Endothelial cell of umbilical vein (primary cell): Measurements from ENCODE around the gene SAMD4A.

Experiments used
- EZH2 ChIP-seq: IDR thresholded peaks from 2 replicates; pipeline ENCODE4 v1.6.1; 2012; ENCODE audit warnings: borderline replicate concordance, low read depth, mild to moderate bottlenecking, moderate library complexity, low read length, inconsistent platforms; ENCODE audit not compliant: severe bottlenecking
- FOS ChIP-seq: IDR thresholded peaks from 2 replicates; pipeline ENCODE4 v1.6.1; 2011; ENCODE audit warnings: mild to moderate bottlenecking, low read length, moderate library complexity, borderline replicate concordance; ENCODE audit not compliant: insufficient read depth
- GATA2 ChIP-seq: IDR thresholded peaks from 2 replicates; pipeline ENCODE4 v1.7.0; 2011; ENCODE audit warnings: low read depth, mild to moderate bottlenecking, moderate library complexity, mixed read lengths, low read length; ENCODE audit not compliant: insufficient read length, insufficient read depth
- JUN ChIP-seq: IDR thresholded peaks from 2 replicates; pipeline ENCODE4 v1.6.1; 2011; ENCODE audit warnings: borderline replicate concordance, low read depth; ENCODE audit not compliant: insufficient read length, insufficient read depth
- MYC ChIP-seq: IDR thresholded peaks from one replicate; pipeline ENCODE4 v1.6.1; 2011; ENCODE audit warnings: mild to moderate bottlenecking, low read depth, low read length
- POLR2A ChIP-seq: IDR thresholded peaks from 2 replicates; pipeline ENCODE4 v1.6.1; 2012; ENCODE audit warnings: low read depth, mild to moderate bottlenecking, control low read depth, low read length
- POLR2AphosphoS5 ChIP-seq: IDR thresholded peaks from 2 replicates; pipeline ENCODE4 v1.6.1; 2012; ENCODE audit warnings: low read depth, mild to moderate bottlenecking, control low read depth, low read length, moderate library complexity; ENCODE audit not compliant: insufficient read depth
- TF ChIP-seq, protein P1 (sequence below), 2 donors: IDR thresholded peaks; 1 replicate in 1 of 2; 2 replicates in 1 of 2; pipeline ENCODE4 v1.5.1; 2011; ENCODE audit warnings: low read length in 2 of 2, mild to moderate bottlenecking in 2 of 2, moderate library complexity in 2 of 2, control low read depth in 1 of 2, inconsistent platforms in 1 of 2, low read depth in 1 of 2; ENCODE audit not compliant: insufficient read depth in 1 of 2; ENCODE audit errors: extremely low read depth in 1 of 2
- TF ChIP-seq, protein P2 (sequence below): IDR thresholded peaks from 2 replicates; pipeline ENCODE4 v1.6.1; 2011; ENCODE audit not compliant: insufficient read depth, insufficient read length

DNA sequence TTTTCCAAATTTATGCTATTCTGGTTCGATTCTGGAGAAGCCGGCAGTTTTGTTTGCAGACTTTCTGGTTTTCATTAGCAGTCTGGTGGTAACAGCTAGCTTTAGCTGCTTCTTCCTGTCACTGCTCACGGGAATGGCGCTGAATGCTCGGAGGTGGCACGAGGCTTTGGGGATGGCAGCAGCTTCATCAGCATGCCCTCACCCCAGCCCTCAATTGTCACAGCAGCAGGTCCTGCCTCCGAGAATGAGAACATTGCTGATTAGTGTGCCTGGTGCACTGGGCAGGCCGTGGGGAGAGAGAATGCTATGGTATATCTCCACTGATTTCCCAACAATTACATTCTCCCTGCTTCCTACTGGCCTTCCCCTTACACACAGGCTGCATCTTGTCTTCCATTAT is 73.6 kb downstream of the SAMD4A start:
- TF ChIP-seq, protein P1, sequence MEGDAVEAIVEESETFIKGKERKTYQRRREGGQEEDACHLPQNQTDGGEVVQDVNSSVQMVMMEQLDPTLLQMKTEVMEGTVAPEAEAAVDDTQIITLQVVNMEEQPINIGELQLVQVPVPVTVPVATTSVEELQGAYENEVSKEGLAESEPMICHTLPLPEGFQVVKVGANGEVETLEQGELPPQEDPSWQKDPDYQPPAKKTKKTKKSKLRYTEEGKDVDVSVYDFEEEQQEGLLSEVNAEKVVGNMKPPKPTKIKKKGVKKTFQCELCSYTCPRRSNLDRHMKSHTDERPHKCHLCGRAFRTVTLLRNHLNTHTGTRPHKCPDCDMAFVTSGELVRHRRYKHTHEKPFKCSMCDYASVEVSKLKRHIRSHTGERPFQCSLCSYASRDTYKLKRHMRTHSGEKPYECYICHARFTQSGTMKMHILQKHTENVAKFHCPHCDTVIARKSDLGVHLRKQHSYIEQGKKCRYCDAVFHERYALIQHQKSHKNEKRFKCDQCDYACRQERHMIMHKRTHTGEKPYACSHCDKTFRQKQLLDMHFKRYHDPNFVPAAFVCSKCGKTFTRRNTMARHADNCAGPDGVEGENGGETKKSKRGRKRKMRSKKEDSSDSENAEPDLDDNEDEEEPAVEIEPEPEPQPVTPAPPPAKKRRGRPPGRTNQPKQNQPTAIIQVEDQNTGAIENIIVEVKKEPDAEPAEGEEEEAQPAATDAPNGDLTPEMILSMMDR (IDR thresholded peaks at IDR 0.05; ENCODE audit: extremely low read depth in 1 of 2, insufficient read depth in 1 of 2, low read depth in 1 of 2, low read length in 2 of 2) = no peak
- TF ChIP-seq EZH2 (no peak), POLR2A (no peak), MYC (no peak), POLR2AphosphoS5 (no peak), GATA2 (no peak), JUN (no peak), FOS (no peak)
- TF ChIP-seq, protein P2, sequence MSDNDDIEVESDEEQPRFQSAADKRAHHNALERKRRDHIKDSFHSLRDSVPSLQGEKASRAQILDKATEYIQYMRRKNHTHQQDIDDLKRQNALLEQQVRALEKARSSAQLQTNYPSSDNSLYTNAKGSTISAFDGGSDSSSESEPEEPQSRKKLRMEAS = no peak
